ENCODE measurements around the gene ABI3BP.

Gene ABI3BP

GRCh38 chr3:100927775-100928174 is 65.4 kb downstream of the ABI3BP start:
- no peak for TF ChIP-seq CTCF (IDR thresholded peaks at IDR 0.05; ENCODE audit: borderline replicate concordance, insufficient read depth, low read depth, low read length)
- H3K4me3 ChIP-seq (ENCODE audit: low read depth, low read length), result no peak overlapping the region

GRCh38 chr3:100915706-100916495 is 77.3 kb downstream of the ABI3BP start:
- TF ChIP-seq CTCF (IDR thresholded peaks at IDR 0.05; ENCODE audit: borderline replicate concordance, insufficient read depth, low read depth, low read length), result no peak
- no peak overlapping the region for H3K4me3 ChIP-seq (ENCODE audit: low read depth, low read length)

GRCh38 chr3:100913870-100914648 is 79.2 kb downstream of the ABI3BP start:
- no peak overlapping the region for H3K4me3 ChIP-seq (ENCODE audit: low read depth, low read length)
- no peak for TF ChIP-seq CTCF (IDR thresholded peaks at IDR 0.05; ENCODE audit: borderline replicate concordance, insufficient read depth, low read depth, low read length)

GRCh38 chr3:100912976-100913545 is 80.2 kb downstream of the ABI3BP start:
- H3K4me3 ChIP-seq (ENCODE audit: low read depth, low read length), result no peak overlapping the region
- no peak for TF ChIP-seq CTCF (IDR thresholded peaks at IDR 0.05; ENCODE audit: borderline replicate concordance, insufficient read depth, low read depth, low read length)

GRCh38 chr3:100912571-100912970 is 80.7 kb downstream of the ABI3BP start:
- TF ChIP-seq CTCF (IDR thresholded peaks at IDR 0.05; ENCODE audit: borderline replicate concordance, insufficient read depth, low read depth, low read length), result no peak
- H3K4me3 ChIP-seq (ENCODE audit: low read depth, low read length), result no peak overlapping the region

- TF ChIP-seq CTCF (IDR thresholded peaks at IDR 0.05; ENCODE audit: borderline replicate concordance, insufficient read depth, low read depth, low read length), result no peak
- H3K4me3 ChIP-seq (ENCODE audit: low read depth, low read length), result no peak overlapping the region
Observed at GRCh38 chr3:100911956-100912355, 81.3 kb downstream of the ABI3BP start.
